ENCODE data around the gene EBI3. TPM values are rescaled to one million over a fixed set of nuclear protein-coding genes. Genes with fewer than 3 reads are reported as not detected.
A peak's percentile ranks its signal among the peaks of the same experiment; 100 is the strongest.

EBI3 gene
- total and polyA plus RNA-seq, 2 of the 8 experiments (the other 6 are each of a cell fraction or from before 2014, with no cell fraction given), result 0.99 to 8.4 TPM

DNA sequence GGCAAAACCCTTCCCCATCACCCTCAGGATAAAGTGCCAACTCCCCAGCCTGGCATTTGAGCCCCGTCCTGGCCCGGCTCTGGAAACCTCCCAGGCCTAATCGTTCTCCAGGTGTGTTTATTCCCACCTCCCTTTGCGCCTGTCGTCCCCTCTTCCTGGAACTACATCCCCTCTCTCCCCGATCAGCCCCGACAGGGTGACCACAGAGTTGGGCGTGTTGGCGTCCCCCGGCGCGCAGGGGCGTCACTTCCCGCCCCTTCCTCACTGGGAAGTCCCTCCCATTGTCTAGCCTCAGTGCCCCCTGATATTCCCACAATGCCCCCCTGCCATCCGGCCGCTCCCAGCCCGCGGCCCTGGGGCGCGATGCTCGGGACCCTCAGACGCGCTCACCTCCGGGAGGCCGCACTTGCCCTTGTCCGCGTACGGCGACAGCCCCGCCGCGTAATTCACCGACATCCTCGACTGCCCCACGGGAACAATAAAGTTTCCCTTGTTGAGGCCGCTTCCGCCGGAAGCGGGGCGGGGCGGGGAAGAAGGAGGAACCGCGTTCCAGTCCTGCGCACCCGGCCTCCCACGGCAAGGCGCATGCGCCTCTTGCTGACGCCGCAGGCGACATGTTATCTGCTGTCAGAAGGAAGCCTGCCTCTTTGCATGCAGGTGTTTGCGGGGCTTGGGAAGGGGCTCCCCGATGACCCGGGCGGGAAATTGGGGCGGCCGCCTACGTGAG is 47.1 kb upstream of the EBI3 start, which contains the start of the genes ANKRD24 and SIRT6 (continued):
- TF ChIP-seq, protein P1, sequence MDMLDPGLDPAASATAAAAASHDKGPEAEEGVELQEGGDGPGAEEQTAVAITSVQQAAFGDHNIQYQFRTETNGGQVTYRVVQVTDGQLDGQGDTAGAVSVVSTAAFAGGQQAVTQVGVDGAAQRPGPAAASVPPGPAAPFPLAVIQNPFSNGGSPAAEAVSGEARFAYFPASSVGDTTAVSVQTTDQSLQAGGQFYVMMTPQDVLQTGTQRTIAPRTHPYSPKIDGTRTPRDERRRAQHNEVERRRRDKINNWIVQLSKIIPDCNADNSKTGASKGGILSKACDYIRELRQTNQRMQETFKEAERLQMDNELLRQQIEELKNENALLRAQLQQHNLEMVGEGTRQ (IDR thresholded peaks at IDR 0.05; ENCODE audit: low read length), result no peak
- TF ChIP-seq SRF (IDR thresholded peaks at IDR 0.05; ENCODE audit: low read depth, low read length) (no peak), MAFK (IDR thresholded peaks at IDR 0.05; ENCODE audit: low read depth, low read length) (no peak), SIX5 (IDR thresholded peaks at IDR 0.05; ENCODE audit: low read depth, low read length) (no peak; the same call in 1 of the 2 replicates), KDM4A (IDR thresholded peaks at IDR 0.05; ENCODE audit: low read depth, low read length, severe bottlenecking) (peak; percentile 82), NANOG (IDR thresholded peaks at IDR 0.05; ENCODE audit: insufficient read depth, low read depth, low read length, poor library complexity, severe bottlenecking) (no peak), KDM1A (IDR thresholded peaks at IDR 0.05; ENCODE audit: borderline replicate concordance, low read length) (peak; percentile 90), SP2 (IDR thresholded peaks at IDR 0.05; ENCODE audit: low read length) (no peak), TAF1 (IDR thresholded peaks at IDR 0.05; ENCODE audit: low read depth, low read length) (no peak), RFX5 (IDR thresholded peaks at IDR 0.05; ENCODE audit: borderline replicate concordance, low read depth, low read length) (no peak), BACH1 (IDR thresholded peaks at IDR 0.05; ENCODE audit: low read length) (no peak), CREB1 (IDR thresholded peaks at IDR 0.05) (peak; percentile 77), GTF2F1 (IDR thresholded peaks at IDR 0.05; ENCODE audit: borderline replicate concordance, low read depth, low read length) (peak; percentile 71; the same call in 1 of the 2 replicates), POU5F1 (IDR thresholded peaks at IDR 0.05; ENCODE audit: low read depth, low read length) (no peak), BRCA1 (IDR thresholded peaks at IDR 0.05; ENCODE audit: low read depth, low read length) (no peak)
- TF ChIP-seq, protein P2, sequence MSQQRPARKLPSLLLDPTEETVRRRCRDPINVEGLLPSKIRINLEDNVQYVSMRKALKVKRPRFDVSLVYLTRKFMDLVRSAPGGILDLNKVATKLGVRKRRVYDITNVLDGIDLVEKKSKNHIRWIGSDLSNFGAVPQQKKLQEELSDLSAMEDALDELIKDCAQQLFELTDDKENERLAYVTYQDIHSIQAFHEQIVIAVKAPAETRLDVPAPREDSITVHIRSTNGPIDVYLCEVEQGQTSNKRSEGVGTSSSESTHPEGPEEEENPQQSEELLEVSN (IDR thresholded peaks at IDR 0.05), result 0 out of 2 replicates have a peak, but pooled peaks have one; percentile 29
- TF ChIP-seq, protein P3, sequence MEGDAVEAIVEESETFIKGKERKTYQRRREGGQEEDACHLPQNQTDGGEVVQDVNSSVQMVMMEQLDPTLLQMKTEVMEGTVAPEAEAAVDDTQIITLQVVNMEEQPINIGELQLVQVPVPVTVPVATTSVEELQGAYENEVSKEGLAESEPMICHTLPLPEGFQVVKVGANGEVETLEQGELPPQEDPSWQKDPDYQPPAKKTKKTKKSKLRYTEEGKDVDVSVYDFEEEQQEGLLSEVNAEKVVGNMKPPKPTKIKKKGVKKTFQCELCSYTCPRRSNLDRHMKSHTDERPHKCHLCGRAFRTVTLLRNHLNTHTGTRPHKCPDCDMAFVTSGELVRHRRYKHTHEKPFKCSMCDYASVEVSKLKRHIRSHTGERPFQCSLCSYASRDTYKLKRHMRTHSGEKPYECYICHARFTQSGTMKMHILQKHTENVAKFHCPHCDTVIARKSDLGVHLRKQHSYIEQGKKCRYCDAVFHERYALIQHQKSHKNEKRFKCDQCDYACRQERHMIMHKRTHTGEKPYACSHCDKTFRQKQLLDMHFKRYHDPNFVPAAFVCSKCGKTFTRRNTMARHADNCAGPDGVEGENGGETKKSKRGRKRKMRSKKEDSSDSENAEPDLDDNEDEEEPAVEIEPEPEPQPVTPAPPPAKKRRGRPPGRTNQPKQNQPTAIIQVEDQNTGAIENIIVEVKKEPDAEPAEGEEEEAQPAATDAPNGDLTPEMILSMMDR (IDR thresholded peaks at IDR 0.05; ENCODE audit: control extremely low read depth in 1 of 3, insufficient read depth in 1 of 3, low read depth in 1 of 3, low read length in 3 of 3), result no peak
- TF ChIP-seq, protein P4, sequence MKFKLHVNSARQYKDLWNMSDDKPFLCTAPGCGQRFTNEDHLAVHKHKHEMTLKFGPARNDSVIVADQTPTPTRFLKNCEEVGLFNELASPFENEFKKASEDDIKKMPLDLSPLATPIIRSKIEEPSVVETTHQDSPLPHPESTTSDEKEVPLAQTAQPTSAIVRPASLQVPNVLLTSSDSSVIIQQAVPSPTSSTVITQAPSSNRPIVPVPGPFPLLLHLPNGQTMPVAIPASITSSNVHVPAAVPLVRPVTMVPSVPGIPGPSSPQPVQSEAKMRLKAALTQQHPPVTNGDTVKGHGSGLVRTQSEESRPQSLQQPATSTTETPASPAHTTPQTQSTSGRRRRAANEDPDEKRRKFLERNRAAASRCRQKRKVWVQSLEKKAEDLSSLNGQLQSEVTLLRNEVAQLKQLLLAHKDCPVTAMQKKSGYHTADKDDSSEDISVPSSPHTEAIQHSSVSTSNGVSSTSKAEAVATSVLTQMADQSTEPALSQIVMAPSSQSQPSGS (IDR thresholded peaks at IDR 0.05; ENCODE audit: low read length), result 0 out of 2 replicates have a peak, but pooled peaks have one; percentile 22

Measured in H1 (cell line).